Fibroblast of villous mesenchyme (primary cell): ENCODE results near the gene STK11IP. TPM values are rescaled to one million over a fixed set of nuclear protein-coding genes. Genes with fewer than 3 reads are reported as not detected.

ENCODE experiments used
- DNase-seq: peaks from one replicate; pipeline ENCODE4 v3.0.0-alpha.2; 2010; ENCODE audit warnings: low read depth
- H3K4me3 ChIP-seq: 2 replicates; pipeline ENCODE4 v1.5.1; 2011; ENCODE audit warnings: low read depth, mild to moderate bottlenecking, low read length
- CTCF ChIP-seq: IDR thresholded peaks from 2 replicates; pipeline ENCODE4 v1.5.1; 2012; ENCODE audit warnings: low read depth, mild to moderate bottlenecking, low read length; ENCODE audit not compliant: insufficient read depth
- total RNA-seq: library from RNA; depleted of rRNA; stranded (reverse); fragments of >200 nt; gene quantifications from 2 replicates; pipeline ENCODE4 v1.2.3, GENCODE V29; 2012

The STK11IP gene
- total RNA-seq, 1 donor = 16.4 TPM

GRCh38 chr2:219642069-219642454, 44.4 kb downstream of the STK11IP start:
- peak; percentile 17 for DNase-seq
- TF ChIP-seq CTCF = no peak
- no peak overlapping the region for H3K4me3 ChIP-seq

GRCh38 chr2:219642465-219643083, 44.9 kb downstream of the STK11IP start:
- peak; percentile 98 for DNase-seq
- no peak overlapping the region for H3K4me3 ChIP-seq
- peak; percentile 100 for TF ChIP-seq CTCF

DNA sequence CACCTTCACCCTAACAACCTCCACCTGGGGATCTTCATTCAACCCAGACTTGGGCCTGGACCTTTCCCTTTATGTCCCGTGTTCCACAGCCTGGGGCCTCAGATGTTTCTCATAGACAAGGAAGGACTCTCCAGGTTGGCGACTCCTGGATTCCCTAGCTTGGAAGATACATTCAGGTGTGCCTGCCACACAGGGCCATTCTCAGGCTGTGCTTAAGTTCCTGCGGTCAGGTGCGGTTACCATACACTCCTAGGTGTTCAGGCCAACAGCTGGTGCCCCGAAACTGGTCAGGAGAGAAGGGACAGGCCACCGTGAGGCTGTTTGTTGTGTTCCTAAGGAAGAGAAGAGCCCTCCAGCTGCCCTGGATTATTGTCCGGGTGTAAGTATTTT, 45.4 kb downstream of the STK11IP start:
- DNase-seq = no peak
- no peak overlapping the region for H3K4me3 ChIP-seq
- TF ChIP-seq CTCF = no peak

GRCh38 chr2:219643788-219644398, 46.2 kb downstream of the STK11IP start:
- no peak for DNase-seq
- no peak overlapping the region for H3K4me3 ChIP-seq
- TF ChIP-seq CTCF = no peak

DNA sequence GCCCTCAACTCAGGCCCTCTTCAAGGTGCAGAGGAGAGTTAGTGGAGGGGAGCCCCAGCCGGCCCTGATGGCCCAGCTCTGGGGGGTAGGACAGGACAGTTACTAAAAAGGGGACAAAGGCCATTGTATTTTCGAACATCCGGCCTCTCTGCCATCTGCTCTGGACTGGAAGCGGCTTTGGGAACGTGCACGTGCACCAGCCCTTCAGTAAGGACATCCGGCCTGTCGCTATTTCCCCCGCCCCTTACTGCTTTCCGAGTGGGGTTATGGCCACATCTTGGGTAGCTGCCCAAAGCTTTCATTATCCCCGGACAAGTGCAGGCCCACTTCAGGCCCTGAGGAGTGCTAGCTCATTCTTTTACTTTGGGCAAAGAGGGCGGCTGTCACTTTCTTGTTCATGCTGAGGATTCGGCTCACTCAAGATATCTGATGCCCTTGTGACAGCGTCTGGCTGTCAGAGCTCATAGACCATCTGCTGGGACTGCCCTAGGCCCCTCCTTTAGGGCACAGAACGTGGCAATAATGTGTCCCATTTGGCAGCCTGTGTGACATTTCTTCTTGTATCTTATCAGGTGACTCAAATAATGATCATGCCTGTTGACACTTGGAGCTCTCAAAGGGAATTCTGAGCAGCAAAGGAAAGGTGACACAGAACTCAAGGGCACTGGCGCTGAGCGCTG, 47.3 kb downstream of the STK11IP start:
- no peak overlapping the region for H3K4me3 ChIP-seq
- TF ChIP-seq CTCF = no peak
- no peak for DNase-seq

GRCh38 chr2:219645631-219646527, 48.2 kb downstream of the STK11IP start:
- H3K4me3 ChIP-seq = no peak overlapping the region
- TF ChIP-seq CTCF = no peak
- DNase-seq = peak; percentile 67
